SIG-M5 (cell line): ENCODE results near the gene RAB11FIP2.

Source experiments
- DNase-seq: peaks from one replicate; lab custom pipeline; 2025; lab: John Stamatoyannopoulos, UW

The RAB11FIP2 gene

DNA sequence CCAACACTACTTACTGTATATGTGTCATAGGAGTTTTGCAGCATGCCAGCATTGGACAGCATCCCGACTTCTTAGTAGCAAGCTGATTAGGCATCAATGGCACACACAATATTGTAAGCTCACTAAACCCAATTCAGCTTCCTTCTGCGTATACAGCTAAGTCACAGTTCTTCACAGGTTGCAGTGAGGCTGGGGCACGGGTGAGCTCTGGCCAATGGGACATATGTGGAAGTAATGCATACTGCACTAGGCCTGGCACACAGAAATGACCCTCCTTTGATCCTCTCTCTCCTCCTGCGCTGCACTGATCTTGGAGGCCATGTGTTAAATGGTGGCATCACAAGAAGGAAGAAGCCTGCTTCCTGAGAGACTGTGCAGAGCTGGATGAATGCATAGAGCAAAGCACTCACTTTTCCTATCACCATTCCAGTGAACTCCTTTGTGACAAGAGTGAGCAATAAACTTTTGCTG, 11.9 kb downstream of the RAB11FIP2 start:
- no peak for DNase-seq

DNA sequence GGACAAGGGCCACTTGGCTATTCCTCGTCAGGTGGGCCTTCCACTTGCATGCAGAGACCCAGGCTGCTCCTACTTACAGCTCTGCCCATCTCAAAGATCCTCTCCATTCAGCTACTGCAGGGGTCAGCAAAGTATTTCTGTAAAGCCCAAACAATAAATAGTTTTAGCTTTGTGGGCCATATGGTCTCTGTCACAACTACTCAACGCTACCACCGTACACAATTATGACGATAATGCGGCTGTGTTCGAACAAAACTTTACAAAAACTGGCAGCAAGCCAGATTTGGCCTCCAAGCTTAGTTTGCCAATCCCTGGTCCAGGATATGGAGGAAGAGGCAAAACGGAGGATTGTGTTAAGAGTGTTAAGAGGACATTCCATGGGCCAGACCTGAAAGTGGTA, 12.8 kb downstream of the RAB11FIP2 start:
- DNase-seq: no peak

DNA sequence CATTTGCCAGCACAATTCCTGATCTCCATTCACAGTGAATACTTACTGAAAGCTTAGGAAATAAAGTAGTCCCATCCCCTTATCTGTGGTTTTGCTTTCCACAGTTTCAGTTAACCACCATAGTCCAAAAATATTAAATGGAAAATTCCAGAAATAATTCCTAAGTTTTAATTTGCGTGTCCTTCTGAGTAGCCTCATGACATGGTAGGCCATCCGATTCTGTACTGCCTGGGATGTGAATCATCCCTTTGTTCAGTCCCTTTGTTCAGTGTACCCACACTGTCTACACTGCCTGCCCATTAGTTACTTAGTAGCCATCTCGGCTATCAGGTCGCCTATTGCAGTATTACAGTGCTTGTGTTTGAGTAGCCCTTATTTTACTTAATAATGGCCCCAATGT, 14.2 kb downstream of the RAB11FIP2 start:
- DNase-seq: no peak

DNA sequence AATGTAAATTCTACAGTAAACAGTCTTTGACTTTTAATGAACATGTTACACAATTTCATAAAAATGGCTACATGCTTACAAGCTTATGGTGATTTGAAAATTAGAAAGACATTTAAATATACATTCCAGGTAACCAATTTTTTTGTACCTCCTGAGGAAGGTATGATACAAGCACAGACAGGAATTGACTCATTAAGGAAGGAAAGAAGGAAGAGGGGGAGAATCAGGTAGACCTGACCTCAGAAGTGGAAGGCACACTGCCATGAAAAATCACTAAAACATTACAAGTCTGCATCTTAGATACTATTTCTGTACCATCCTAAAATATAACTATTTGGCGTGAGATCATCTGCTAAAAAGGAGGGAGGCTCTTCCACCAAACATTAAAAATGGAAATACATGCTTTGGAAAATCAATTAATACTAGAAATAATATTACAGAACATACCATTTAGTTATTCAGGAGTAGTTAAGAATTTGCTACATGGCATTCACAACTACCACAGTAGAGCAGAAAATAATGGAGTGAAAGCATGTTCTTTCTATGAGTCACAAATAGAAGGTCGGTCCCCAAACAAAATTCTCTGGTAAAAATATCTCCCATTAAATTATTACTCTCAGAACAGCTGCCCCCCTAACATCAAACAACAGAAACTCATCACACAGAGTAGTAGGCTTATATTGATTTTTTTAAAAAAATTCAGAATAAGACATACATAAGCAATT, 15.2 kb downstream of the RAB11FIP2 start:
- no peak for DNase-seq

DNA sequence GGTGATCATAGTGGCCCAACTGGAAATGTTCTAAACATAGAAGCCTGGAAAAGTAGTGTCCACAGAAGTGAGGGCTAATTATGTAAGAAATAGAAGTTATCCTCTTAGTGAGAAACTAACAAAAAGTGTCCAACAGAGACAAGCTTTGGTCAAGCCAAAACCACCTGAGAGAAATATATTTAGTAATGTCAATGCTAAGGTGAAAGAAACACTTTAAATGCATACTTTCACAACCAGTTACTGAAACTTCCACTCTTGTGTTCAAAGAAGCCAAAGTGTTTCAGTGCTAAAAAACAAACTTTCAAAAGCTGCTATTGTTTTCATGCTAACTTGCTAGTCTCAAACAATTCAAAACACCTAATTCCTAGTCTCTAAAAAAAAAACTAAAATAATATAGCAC, 18.1 kb downstream of the RAB11FIP2 start:
- no peak for DNase-seq

DNA sequence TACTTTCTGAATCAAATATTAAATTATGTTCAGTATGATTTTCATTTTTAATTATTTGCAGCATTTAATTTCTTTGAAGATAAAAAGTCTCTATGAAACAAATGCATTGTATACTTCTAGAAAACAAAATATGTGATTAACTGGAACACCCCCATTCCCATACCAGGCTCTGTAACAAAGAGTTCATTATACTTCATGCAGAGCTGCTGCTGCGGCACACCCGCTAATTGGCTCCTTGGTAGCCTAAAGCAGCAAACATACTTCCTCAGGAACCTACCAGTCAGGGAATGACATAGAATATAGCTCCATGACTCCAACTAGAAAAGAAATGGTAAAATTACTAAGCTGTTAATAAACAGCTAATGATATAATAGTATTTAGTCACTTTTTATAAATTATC, 19.3 kb downstream of the RAB11FIP2 start:
- DNase-seq: no peak

DNA sequence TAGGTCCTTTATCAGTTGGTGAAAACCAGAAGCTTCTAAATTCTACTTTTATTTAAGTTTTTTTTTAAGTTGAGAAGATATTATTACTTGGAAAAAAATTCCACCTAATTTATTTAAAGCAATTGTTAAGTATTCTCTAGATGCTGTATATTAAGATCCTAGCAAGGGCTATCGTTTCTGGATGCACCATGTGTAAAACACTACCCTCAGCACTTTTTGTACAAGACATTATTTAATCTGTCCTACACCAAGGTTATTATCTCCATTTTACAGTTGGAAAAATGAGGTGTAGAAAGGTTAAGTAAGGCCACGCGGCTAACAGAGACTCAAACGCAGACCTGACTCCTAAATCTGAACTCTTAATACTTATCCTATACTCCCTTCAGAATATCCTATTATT, 19.8 kb downstream of the RAB11FIP2 start:
- DNase-seq: no peak

DNA sequence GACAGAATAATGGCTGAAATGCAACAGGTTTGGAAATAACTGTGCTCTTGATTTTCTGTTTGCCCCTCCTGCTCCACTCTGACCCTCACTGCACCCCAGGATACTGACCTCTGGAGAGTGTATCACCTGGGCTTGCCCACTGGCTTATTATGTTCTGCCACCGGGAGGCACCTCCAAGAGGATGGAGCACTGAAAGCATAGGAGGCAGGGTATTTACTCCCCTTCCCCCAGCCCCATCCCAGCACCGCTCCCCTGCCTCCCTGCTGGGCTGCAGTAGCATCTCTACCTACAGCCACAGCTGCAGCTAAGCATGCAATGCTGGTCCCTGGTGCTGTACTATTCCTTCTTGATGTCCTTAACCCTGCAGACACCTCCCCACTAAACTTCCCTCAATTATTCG, 26.4 kb downstream of the RAB11FIP2 start:
- DNase-seq: no peak

DNA sequence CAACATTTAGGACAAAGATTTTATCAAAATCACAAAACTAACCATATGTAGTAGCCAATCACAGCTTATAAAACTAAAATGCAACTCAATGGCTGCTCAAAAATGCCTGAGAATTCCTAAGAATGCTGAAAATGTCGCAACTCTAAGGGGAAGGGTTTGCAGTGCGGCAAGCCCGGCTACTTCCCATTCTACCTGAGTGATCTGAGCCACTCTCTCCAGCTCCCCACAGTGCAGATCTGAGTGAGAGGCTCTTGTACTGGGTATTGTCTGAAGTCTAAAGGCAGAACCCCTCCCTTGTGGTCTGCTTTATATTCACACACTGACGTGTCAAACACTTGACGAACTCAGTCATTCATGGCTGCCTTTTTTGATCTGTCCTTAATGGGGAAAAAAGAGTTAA, 28.9 kb downstream of the RAB11FIP2 start:
- DNase-seq: no peak

DNA sequence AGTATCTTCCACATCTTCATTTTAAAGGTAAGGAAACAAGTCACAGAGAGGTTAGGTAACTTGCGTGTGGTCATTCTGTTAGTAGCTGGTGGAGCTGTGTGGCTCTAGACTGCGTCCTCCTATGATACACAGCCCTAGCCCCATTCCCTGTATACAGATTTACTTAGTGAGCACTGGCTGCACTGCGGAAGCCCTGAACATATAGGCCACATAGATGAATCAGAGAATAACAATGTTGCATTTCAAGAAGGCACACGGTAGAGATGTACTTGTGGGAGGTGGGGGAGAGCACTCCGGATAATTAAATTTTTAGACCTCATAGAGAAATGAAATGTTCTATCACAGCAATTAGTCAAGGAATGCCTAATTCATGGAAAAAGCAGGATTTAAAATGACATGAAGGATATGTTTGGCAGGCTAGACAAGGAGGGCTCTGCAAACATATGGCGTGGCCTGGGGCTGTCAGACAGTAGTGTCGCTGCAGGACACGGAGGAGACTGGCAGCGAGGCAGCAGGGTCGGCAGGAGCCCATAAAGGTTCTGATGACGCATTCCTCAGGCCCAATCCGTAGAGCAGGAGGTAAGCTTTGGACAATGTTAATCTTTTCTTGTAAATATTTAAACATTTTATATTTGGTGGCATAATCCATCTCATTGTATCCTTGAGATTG, 29.5 kb downstream of the RAB11FIP2 start:
- no peak for DNase-seq

DNA sequence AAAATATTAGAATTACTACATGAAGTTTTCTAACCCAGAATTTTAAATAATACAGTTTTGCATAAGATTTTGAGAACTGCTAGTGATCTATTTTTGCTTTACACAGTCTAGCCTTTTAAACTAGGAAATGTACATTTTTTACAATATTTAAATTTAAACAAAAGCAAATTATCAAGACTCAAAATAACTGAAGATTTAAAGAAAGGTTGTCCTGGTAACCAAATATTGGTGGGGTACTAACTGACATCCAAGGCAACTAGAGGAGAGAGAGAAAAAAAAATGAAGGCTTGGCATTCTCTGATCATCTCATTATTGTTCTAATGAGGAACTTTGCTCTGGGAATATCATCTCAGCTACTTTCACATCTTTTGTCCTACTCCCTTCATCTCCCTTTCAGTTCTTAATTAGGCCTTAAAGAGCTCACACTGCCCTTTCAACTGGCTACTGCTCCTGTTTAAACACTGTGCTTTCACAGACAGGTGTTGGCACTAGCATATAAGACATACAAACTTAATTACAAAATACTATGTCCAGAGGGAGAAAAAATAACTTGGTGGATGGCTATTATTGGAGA, 33.7 kb downstream of the RAB11FIP2 start:
- no peak for DNase-seq

DNA sequence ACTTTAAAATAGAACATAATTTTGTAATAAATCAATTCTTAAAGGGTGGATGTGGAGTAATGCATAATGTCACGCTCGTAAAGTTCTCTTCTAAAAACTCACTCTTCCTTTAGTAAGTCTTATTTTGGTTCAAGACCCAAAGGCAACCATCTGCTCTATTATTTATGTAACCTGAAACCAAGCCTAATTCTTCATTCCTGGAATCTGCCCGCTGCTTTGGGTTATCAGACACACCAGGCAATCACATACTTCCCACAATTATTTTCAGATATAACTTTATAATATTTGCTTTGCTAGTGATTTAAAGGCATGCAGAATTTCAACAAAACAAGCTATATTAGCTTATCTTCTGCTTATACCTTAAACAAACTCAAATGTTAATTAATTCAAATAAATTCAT, 39.0 kb downstream of the RAB11FIP2 start:
- DNase-seq: no peak

DNA sequence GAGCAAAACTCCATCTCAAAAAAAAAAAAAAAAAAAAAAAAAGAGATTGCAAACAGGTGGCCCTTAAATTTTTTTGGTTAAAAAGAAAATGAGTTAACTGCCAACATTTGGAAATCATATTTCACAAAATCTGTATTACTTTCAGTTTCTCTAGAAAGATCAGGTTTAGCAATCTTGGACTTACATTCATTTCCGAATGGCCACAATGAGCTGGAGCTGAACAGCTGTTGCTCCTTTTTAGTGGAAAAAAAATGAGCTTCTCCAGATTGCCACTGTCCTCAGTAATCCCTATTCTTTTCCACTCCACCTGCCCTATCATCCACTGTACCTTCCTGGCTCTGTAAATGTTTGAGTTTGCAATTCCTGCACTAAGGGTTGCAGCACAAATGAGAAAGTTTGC, 43.6 kb downstream of the RAB11FIP2 start:
- no peak for DNase-seq

DNA sequence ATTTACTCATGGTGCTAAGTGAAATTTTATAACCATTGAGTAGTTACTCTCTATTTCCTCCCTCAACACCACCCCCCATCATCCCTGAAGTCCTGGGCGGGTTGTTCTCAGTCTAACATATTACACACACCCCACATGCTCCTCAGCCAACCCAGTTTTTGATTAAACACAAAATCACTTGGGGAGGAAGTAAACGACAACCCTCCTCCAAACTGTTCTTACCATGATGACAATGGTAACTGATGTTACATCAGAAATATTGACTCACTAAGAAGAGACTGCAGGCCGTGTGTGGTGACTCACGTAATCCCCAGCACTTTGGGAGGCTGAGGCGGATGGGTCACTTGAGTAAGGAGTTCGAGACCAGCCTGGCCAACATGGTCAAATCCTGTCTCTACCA, 44.2 kb downstream of the RAB11FIP2 start:
- peak; percentile 38 for DNase-seq

DNA sequence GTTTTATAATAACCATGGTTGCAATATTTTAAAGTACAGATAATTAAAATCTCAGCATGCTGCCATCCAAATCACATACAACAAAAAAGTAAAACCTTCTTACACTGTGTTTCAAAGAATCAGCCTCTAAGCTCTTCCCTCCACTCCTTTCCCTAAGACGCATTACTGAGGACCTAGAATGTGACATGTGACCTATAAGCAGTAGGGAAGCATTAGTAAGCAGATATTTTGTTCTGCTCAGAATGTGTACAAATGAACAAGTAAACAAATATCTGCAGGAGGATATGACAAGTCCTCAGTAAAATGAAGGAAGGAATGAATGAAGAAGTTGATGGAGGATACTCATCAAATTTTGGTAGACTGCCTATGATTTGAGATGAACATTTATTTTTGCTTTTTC, 49.1 kb downstream of the RAB11FIP2 start:
- DNase-seq: no peak

DNA sequence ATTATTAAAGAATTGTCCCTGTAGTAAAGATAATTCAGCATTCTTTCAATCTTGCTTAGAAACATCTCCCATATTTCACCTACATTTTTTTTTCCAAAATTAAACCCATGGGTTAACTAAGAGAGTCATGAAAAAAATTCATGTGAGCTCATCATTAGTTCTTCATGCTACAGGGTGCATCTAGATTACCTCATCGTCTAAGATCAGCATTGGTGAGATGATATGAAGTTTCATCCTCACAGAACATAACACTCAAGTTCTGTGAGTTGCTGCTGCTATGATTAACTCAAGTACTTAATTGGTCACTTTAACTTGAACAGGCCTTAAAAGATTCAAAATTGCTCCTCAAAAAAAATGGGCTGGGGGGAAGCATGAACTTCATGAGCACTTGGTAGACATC, 50.0 kb downstream of the RAB11FIP2 start:
- DNase-seq: no peak

DNA sequence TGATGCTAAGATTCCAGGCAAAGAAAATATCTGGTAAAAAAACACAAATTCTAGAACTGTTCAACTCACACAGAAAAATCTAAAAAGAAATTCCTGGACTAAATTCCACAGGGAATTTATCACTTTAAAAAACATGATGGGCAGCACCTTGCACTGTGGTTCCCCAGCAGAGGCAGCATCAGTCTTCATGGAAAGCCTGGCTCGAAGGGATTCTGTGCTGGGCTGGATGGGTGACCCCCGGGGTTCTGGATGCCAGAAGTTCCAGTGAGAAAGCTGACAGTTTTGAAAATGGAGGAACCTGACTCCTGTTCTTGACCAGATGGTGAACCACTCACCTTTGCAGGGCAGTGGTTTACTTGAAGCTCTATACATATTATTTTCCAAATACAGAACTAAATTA, 52.0 kb downstream of the RAB11FIP2 start:
- no peak for DNase-seq

DNA sequence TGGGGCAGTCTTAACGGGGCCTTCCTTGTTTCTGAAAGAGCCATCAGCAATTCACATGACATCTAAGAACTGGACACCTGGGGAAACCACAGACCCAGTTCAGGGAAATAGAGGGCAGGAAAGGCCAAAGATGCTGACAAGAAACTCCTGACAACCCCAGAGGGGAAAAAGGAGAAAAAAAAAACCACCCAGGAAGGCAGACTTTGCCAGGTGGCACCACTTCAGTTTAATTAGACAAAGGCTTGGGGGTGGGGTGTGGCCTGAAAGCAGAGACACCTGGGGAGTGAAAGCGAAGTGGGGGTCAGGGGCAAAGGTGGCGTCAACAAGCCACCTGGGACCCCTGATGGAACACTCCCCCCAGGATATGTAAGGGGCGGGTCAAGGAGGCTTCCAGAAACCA, 53.6 kb downstream of the RAB11FIP2 start:
- DNase-seq: no peak

DNA sequence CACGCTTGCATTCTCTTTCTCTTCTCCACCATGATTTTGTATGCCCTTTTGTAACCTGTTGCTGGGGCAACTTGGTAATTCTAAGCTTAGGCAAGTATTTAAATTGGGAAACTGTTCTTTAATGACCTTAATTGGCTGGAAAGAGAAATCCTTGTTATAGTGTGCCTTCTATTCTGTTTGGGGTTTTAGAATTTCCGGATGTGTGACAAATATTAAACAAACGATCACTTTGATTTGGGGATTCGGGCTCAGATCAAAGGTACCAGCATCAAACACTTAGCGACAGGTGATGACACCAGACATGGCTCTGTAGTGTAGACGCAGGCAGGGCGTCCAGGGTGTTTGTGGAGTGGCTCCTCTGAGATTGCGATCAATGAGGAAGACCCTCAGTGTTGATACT, 55.0 kb downstream of the RAB11FIP2 start:
- no peak for DNase-seq

DNA sequence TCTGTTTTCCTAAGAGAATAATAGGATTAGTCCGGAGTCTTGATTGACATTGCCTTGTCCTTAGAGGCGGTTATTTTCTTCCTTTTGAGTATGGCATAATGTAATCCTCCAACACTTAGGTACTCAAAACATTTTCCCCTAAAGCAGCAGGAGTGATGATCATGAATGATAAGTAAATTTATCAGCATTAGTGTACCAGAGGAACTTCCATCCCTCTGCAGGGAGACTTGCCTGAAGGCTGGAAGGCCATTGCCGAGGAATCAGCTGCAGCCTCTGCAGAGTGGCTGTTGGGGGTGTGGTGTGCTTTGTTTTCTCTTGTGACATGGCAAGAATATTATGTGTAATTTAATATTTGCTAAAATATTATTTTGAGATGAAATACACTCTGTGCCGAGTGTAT, 56.8 kb downstream of the RAB11FIP2 start:
- DNase-seq: no peak

DNA sequence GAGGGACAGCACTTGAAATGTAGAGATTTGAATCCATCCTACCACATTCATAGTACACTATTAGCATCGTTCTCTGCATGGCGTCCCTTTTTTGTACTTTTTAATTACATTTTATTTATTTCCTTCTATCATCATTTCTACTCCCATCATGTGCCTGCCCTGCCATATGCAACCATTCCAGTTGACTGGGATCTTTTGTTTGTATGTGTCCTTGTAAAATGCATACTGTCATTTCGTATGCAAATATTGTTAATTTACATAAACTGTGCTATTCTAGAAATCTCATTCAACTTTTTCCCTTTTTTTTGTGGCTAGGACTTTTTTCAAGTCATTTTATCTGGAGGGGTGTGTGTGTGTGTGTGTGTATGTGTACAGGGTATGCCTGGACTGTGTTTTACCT, 57.9 kb downstream of the RAB11FIP2 start:
- DNase-seq: no peak

DNA sequence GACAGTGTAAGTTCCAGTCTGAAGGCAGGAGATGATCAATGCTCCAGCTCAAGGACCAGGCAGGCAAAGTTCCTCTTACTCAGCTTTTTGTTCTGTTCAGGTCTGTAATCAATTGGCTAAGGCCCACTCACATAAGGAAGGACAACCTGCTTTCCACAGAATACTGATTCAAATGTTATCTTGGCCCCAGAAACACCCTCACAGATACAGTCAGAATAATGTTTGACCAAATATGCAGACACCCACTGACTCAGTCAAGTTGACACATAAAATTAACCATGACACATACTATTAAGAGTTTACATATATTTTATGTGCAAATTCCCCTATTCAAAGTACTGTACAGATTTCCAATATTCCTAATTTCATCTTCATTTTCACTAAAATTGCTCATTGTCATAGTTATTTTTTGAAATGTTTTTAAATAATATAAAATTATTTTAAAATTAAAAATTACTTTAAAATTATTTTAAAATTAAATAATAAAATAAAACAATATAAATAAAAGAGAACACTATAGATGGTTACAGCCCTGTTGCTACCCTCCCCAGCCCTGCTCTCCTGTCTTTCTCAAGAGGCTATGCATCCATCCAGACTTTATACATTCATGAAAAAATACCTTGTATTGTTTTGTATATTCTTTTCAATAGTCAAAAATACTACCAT, 59.4 kb downstream of the RAB11FIP2 start:
- DNase-seq: no peak

DNA sequence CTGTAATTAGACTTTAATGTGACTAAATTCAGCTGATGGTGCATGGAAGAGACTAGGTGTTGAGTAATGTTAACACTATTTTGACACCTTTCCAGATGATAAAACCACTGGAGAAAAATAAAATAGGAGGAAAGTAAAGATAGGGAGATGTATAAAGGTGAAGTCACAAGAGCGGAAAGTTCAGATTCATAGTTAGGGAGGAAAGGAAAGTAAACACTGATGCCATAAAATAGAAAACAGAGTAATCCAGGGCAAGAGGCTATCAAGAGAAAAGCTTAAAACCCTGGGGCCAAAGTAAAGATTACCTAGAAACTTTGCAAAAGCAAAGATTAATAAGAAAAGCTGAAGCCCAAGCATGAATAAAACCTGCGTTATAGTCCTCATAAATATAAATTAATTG, 62.8 kb downstream of the RAB11FIP2 start:
- DNase-seq: no peak
